Adipocyte (in vitro differentiated cells): ENCODE data around the gene SFTPD.

Source experiments
- DNase-seq: peaks from one replicate; pipeline ENCODE4 v3.0.0-alpha.2; 2015; ENCODE audit warnings: low read depth
- H3K27me3 ChIP-seq: replicated peaks from 2 replicates; pipeline ENCODE4 v1.7.0; 2013; ENCODE audit warnings: mild to moderate bottlenecking, low read length, moderate library complexity; ENCODE audit not compliant: control insufficient read depth, insufficient read depth
- H3K36me3 ChIP-seq: 2 replicates; pipeline ENCODE4 v1.7.0; 2013; ENCODE audit warnings: low read length, mild to moderate bottlenecking, moderate library complexity; ENCODE audit not compliant: control insufficient read depth, insufficient read depth, severe bottlenecking
- H3K4me1 ChIP-seq: 2 replicates; pipeline ENCODE4 v1.7.0; 2013; ENCODE audit warnings: mild to moderate bottlenecking, low read length, moderate library complexity; ENCODE audit not compliant: control insufficient read depth, insufficient read depth
- H3K4me3 ChIP-seq: 2 replicates; pipeline ENCODE4 v1.7.0; 2013; ENCODE audit warnings: mild to moderate bottlenecking, low read length, moderate library complexity
- H3K9ac ChIP-seq: 2 replicates; pipeline ENCODE4 v1.7.0; 2013; ENCODE audit warnings: mild to moderate bottlenecking, low read length, moderate library complexity
- H3K9me3 ChIP-seq: 2 replicates; pipeline ENCODE4 v1.7.0; 2013; ENCODE audit warnings: mild to moderate bottlenecking, low read length, moderate library complexity; ENCODE audit not compliant: control insufficient read depth

SFTPD gene

DNA sequence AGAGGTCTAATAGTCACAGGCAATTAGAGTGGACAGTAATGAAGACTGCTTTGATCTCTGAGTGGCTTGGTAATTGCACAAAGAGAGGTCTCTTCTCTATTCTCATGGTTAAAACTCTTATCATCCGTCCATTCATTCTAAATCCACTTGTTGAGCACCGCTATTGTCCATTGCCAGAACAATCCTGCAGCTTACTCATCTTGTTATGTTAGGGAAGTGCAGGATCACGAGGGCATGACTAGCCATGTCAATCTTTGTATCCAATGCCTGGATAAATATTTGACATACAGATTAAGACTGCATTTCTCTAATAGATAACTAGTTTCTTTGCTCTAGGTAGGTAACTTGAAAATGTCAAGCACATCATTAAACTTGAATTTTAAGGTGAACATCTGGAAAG is 14.9 kb downstream of the SFTPD start:
- Histone ChIP-seq H3K36me3 (no peaks in the 10 kb centered on the region), H3K9me3 (no peaks in the 10 kb centered on the region), H3K9ac (no peak overlapping the region), H3K4me3 (no peak overlapping the region), H3K27me3 (peaks cover 21% of the 10 kb centered on the region), H3K4me1 (no peaks in the 10 kb centered on the region)
- DNase-seq = no peak

- no peaks in the 10 kb centered on the region for H3K9me3 ChIP-seq
- DNase-seq = no peak
- no peak overlapping the region for H3K9ac ChIP-seq
- H3K27me3 ChIP-seq = peaks cover 14% of the 10 kb centered on the region
- H3K4me3 ChIP-seq = no peak overlapping the region
- H3K4me1 ChIP-seq = no peaks in the 10 kb centered on the region
- H3K36me3 ChIP-seq = no peaks in the 10 kb centered on the region
These were observed 16.0 kb downstream of the SFTPD start for GRCh38 chr10:79932841-79933379.

GRCh38 chr10:79932307-79932706 is 16.6 kb downstream of the SFTPD start:
- Histone ChIP-seq H3K9me3 (no peaks in the 10 kb centered on the region), H3K27me3 (peaks cover 14% of the 10 kb centered on the region), H3K4me3 (no peak overlapping the region), H3K9ac (no peak overlapping the region), H3K36me3 (no peaks in the 10 kb centered on the region), H3K4me1 (peaks cover 5% of the 10 kb centered on the region)
- DNase-seq = no peak

DNA sequence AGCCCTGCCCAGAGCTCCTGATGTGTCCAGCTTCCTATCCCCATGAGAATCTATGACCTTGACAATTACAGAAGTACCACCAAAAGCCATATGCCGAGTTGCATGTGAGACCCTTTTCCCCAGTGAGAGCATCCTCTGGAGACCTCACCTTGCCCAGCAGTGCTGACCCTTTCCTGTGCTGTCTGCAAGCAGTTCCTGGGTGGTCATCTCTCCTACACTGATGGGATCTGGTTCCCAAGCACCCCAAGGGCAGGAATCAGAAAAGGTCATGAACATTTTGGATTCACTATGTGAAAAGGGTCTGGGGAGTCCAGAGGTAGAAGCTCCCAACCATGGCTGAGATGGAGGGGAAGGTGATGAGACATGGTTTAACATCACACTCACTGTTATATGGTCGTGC is 18.2 kb downstream of the SFTPD start:
- no peaks in the 10 kb centered on the region for H3K36me3 ChIP-seq
- no peaks in the 10 kb centered on the region for H3K9me3 ChIP-seq
- DNase-seq = no peak
- peaks cover 9% of the 10 kb centered on the region for H3K4me1 ChIP-seq
- H3K4me3 ChIP-seq = no peak overlapping the region
- no peak overlapping the region for H3K9ac ChIP-seq
- H3K27me3 ChIP-seq = peaks cover 14% of the 10 kb centered on the region

DNA sequence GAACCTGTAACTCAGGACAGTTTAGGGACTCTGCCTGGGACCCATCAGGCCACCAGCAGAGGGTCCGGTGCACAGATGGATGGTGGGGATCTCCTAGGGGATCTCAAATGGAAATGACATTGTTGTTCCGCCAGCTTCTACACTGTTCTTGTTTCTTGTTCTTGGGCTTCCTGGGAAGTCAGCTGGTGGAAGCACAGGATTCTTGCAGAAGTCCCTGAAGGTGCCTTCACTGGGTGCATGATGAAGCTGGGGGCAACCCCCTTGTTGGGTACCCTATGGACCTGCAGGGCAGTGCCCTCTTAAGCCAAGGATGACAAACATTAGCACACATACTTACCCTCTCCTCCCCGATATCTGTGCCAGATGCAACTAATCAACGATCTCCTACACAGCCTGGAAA is 18.6 kb downstream of the SFTPD start:
- Histone ChIP-seq H3K9ac (no peak overlapping the region), H3K4me1 (peaks cover 9% of the 10 kb centered on the region), H3K27me3 (peaks cover 14% of the 10 kb centered on the region), H3K36me3 (no peaks in the 10 kb centered on the region), H3K4me3 (no peak overlapping the region), H3K9me3 (no peaks in the 10 kb centered on the region)
- DNase-seq = no peak

- Histone ChIP-seq H3K36me3 (no peaks in the 10 kb centered on the region), H3K4me1 (peaks cover 9% of the 10 kb centered on the region), H3K9me3 (no peaks in the 10 kb centered on the region), H3K9ac (no peak overlapping the region), H3K27me3 (peaks cover 14% of the 10 kb centered on the region), H3K4me3 (no peak overlapping the region)
- DNase-seq = peak; percentile 84
These were observed 19.4 kb downstream of the SFTPD start for GRCh38 chr10:79929409-79929904.

DNA sequence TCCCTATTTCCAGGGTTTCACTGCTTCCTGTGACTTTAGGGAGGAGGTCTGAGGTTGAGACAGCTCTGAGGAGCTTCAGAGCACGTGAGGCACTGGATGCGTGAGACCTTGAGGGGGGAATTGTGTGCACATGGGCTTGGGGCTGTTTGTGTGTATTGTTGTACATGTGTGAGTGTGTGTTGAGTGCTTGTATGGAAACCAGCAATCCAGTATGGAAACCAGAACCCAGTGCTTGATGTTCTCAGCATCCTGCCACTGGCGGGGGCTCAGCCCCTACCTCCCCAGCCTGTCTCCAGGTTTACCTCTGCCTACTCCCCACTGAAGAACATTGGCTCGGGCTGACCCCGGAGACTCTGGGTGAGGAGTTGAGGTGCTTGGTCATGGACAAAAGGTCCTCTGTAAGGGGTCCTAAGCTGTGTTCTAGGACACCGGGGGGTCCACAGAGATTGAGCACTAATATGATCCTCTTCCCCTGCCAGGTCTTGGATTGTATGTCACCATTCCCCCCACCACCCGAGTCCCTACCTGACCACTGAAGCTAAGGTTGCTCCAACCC is 20.8 kb downstream of the SFTPD start:
- no peak overlapping the region for H3K4me3 ChIP-seq
- peaks cover 9% of the 10 kb centered on the region for H3K4me1 ChIP-seq
- peaks cover 6% of the 10 kb centered on the region for H3K36me3 ChIP-seq
- DNase-seq = no peak
- H3K9ac ChIP-seq = no peak overlapping the region
- peaks cover 14% of the 10 kb centered on the region for H3K27me3 ChIP-seq
- H3K9me3 ChIP-seq = no peaks in the 10 kb centered on the region

GRCh38 chr10:79927111-79927828 is 21.6 kb downstream of the SFTPD start:
- Histone ChIP-seq H3K4me3 (no peak overlapping the region), H3K36me3 (peaks cover 6% of the 10 kb centered on the region), H3K4me1 (peaks cover 9% of the 10 kb centered on the region), H3K27me3 (peaks cover 14% of the 10 kb centered on the region), H3K9me3 (no peaks in the 10 kb centered on the region), H3K9ac (no peak overlapping the region)
- DNase-seq = no peak

DNA sequence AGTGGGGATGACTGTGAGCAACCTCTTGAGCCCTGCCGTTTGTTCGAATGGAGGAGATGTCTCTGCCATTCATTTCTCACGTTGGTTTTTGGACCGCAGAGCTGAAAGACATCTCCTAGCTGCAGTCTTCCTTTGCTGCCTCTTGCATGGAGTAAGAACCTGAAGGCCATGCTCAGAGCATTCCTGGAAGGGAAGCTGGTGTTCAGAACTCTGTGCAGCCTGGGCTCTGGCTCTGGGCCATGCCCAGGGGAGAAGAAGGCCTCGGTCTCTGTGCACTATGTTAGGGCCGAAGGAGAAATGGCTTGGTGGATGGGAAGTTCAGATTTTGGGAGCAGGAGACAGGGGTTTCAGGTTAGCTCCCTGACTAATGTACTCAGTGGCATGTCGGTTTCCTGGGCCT is 22.9 kb downstream of the SFTPD start:
- Histone ChIP-seq H3K9ac (no peak overlapping the region), H3K27me3 (peaks cover 9% of the 10 kb centered on the region), H3K4me3 (no peak overlapping the region), H3K36me3 (peaks cover 6% of the 10 kb centered on the region), H3K9me3 (no peaks in the 10 kb centered on the region), H3K4me1 (peaks cover 9% of the 10 kb centered on the region)
- DNase-seq = no peak

DNA sequence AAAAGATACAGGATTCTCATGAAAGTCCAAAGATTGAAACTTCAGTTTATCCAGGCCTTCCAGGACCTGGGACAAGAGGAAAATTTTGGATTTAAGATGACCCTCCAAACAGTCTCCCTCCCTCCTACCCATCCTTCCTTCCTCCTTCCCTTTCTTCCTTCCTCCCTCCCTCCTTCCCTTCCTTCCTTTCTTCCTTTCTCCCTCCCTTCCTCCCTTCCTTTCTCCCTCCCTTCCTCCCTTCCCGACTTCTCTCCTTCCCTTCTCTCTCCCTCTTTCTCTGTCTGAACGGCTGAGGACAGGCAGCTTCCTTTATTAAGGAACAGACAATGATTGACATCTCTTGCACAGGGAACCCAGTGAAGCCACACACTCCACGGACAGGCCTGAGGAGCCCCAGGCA is 23.3 kb downstream of the SFTPD start:
- H3K36me3 ChIP-seq = peaks cover 6% of the 10 kb centered on the region
- no peak for DNase-seq
- H3K4me3 ChIP-seq = no peak overlapping the region
- H3K27me3 ChIP-seq = peaks cover 5% of the 10 kb centered on the region
- no peaks in the 10 kb centered on the region for H3K9me3 ChIP-seq
- peaks cover 9% of the 10 kb centered on the region for H3K4me1 ChIP-seq
- no peak overlapping the region for H3K9ac ChIP-seq

DNA sequence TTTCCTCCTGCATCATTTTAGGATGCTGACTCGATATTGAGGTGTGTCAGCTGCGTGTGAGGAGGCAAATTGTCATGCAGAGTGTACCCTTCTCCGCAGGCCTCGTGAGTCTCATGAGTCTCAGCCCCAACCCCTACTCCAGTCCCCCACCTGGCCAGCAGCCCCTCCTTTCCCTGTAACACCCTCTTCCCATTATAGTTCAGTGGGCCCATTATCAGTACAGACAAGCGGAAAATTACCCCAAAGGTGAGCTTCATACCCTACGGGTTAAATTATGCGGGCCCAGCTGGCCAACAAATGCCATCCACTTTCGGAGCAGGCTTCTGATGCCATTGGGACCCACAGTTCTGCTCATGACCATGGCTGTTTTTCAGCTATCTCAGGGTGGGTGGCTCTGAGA is 25.2 kb downstream of the SFTPD start:
- DNase-seq = no peak
- Histone ChIP-seq H3K9me3 (no peaks in the 10 kb centered on the region), H3K27me3 (no peaks in the 10 kb centered on the region)

More for the DNA sequence above, 25.2 kb downstream of the SFTPD start:
- H3K36me3 ChIP-seq = peaks cover 8% of the 10 kb centered on the region
- H3K4me3 ChIP-seq = no peak overlapping the region
- no peak overlapping the region for H3K9ac ChIP-seq
- peaks cover 9% of the 10 kb centered on the region for H3K4me1 ChIP-seq
